ENCODE measurements around the gene OSTN. TPM values are rescaled to one million over a fixed set of nuclear protein-coding genes. Genes with fewer than 3 reads are reported as not detected.

The OSTN gene
- total and polyA plus RNA-seq, 2 experiments from 2014 or later, result not detected

GRCh38 chr3:191306428-191306827, 107.4 kb downstream of the OSTN start:
- TF ChIP-seq REST (IDR thresholded peaks at IDR 0.05; ENCODE audit: unreplicated experiment) (no peak), POLR2AphosphoS5 (IDR thresholded peaks at IDR 0.05; ENCODE audit: low read depth) (no peak), NANOG (IDR thresholded peaks at IDR 0.05; ENCODE audit: borderline replicate concordance) (no peak), JUNB (IDR thresholded peaks at IDR 0.05; ENCODE audit: unreplicated experiment) (no peak), ZNF331 (CRISPR knock-in tag; IDR thresholded peaks at IDR 0.05; ENCODE audit: low read depth) (no peak), EZH2phosphoT487 (IDR thresholded peaks at IDR 0.05; ENCODE audit: unreplicated experiment) (no peak), STAT1 (IDR thresholded peaks at IDR 0.05; ENCODE audit: unreplicated experiment) (no peak), CREB1 (CRISPR knock-in tag; IDR thresholded peaks at IDR 0.05; ENCODE audit: low read depth) (no peak), ZNF114 (CRISPR knock-in tag; IDR thresholded peaks at IDR 0.05) (no peak), CTCF (conservative IDR thresholded peaks at IDR 0.05; ENCODE audit: low read depth in 2 of 2) (no peak), EZH2 (IDR thresholded peaks at IDR 0.05; ENCODE audit: low read depth, unreplicated experiment) (no peak)
- TF ChIP-seq, protein P1, sequence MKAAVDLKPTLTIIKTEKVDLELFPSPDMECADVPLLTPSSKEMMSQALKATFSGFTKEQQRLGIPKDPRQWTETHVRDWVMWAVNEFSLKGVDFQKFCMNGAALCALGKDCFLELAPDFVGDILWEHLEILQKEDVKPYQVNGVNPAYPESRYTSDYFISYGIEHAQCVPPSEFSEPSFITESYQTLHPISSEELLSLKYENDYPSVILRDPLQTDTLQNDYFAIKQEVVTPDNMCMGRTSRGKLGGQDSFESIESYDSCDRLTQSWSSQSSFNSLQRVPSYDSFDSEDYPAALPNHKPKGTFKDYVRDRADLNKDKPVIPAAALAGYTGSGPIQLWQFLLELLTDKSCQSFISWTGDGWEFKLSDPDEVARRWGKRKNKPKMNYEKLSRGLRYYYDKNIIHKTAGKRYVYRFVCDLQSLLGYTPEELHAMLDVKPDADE (IDR thresholded peaks at IDR 0.05), result no peak
- TF ChIP-seq, protein P2, sequence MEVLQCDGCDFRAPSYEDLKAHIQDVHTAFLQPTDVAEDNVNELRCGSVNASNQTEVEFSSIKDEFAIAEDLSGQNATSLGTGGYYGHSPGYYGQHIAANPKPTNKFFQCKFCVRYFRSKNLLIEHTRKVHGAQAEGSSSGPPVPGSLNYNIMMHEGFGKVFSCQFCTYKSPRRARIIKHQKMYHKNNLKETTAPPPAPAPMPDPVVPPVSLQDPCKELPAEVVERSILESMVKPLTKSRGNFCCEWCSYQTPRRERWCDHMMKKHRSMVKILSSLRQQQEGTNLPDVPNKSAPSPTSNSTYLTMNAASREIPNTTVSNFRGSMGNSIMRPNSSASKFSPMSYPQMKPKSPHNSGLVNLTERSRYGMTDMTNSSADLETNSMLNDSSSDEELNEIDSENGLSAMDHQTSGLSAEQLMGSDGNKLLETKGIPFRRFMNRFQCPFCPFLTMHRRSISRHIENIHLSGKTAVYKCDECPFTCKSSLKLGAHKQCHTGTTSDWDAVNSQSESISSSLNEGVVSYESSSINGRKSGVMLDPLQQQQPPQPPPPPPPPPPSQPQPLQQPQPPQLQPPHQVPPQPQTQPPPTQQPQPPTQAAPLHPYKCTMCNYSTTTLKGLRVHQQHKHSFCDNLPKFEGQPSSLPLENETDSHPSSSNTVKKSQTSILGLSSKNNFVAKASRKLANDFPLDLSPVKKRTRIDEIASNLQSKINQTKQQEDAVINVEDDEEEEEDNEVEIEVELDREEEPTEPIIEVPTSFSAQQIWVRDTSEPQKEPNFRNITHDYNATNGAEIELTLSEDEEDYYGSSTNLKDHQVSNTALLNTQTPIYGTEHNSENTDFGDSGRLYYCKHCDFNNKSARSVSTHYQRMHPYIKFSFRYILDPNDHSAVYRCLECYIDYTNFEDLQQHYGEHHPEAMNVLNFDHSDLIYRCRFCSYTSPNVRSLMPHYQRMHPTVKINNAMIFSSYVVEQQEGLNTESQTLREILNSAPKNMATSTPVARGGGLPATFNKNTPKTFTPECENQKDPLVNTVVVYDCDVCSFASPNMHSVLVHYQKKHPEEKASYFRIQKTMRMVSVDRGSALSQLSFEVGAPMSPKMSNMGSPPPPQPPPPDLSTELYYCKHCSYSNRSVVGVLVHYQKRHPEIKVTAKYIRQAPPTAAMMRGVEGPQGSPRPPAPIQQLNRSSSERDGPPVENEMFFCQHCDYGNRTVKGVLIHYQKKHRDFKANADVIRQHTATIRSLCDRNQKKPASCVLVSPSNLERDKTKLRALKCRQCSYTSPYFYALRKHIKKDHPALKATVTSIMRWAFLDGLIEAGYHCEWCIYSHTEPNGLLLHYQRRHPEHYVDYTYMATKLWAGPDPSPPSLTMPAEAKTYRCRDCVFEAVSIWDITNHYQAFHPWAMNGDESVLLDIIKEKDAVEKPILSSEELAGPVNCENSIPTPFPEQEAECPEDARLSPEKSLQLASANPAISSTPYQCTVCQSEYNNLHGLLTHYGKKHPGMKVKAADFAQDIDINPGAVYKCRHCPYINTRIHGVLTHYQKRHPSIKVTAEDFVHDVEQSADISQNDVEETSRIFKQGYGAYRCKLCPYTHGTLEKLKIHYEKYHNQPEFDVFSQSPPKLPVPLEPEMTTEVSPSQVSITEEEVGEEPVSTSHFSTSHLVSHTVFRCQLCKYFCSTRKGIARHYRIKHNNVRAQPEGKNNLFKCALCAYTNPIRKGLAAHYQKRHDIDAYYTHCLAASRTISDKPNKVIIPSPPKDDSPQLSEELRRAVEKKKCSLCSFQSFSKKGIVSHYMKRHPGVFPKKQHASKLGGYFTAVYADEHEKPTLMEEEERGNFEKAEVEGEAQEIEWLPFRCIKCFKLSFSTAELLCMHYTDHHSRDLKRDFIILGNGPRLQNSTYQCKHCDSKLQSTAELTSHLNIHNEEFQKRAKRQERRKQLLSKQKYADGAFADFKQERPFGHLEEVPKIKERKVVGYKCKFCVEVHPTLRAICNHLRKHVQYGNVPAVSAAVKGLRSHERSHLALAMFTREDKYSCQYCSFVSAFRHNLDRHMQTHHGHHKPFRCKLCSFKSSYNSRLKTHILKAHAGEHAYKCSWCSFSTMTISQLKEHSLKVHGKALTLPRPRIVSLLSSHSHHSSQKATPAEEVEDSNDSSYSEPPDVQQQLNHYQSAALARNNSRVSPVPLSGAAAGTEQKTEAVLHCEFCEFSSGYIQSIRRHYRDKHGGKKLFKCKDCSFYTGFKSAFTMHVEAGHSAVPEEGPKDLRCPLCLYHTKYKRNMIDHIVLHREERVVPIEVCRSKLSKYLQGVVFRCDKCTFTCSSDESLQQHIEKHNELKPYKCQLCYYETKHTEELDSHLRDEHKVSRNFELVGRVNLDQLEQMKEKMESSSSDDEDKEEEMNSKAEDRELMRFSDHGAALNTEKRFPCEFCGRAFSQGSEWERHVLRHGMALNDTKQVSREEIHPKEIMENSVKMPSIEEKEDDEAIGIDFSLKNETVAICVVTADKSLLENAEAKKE (CRISPR knock-in tag; IDR thresholded peaks at IDR 0.05), result no peak
- Mint-ChIP-seq H3K4me3 (no peak overlapping the region), H3K36me3 (ENCODE audit: low read depth) (no peaks in the 10 kb centered on the region), H3K4me1 (peaks cover 15% of the 10 kb centered on the region), H3K9me3 (no peaks in the 10 kb centered on the region), H3K27ac (no peak overlapping the region), H3K27me3 (ENCODE audit: insufficient read depth, low read depth, poor library complexity) (no peaks in the 10 kb centered on the region)
- no peaks in the 10 kb centered on the region for H3F3A ChIP-seq (replicated peaks; ENCODE audit: low read depth)
- no peak for DNase-seq (ENCODE audit: low spot score)
- H3K27ac ChIP-seq (ENCODE audit: low read depth), result no peak overlapping the region
- H4K20me1 ChIP-seq (replicated peaks; ENCODE audit: insufficient read depth), result no peaks in the 10 kb centered on the region
- no peak overlapping the region for H3K4me3 ChIP-seq
- H2AFZ ChIP-seq, result no peak overlapping the region
- H3K27me3 ChIP-seq (ENCODE audit: insufficient read depth), result no peaks in the 10 kb centered on the region
- no peaks in the 10 kb centered on the region for H3K79me2 ChIP-seq (replicated peaks; ENCODE audit: insufficient read depth)
- H3K4me1 ChIP-seq (ENCODE audit: insufficient read depth), result peaks cover 12% of the 10 kb centered on the region
- no peak overlapping the region for H3K4me2 ChIP-seq
- no peak for ATAC-seq
- no peaks in the 10 kb centered on the region for H3K9me2 ChIP-seq (ENCODE audit: insufficient read depth)
- H3K36me3 ChIP-seq (ENCODE audit: insufficient read depth), result no peaks in the 10 kb centered on the region

All from GM23338 (cell line).